Measurements from ENCODE around the gene GDNF.
"Not testable (repeated sequence)": the region's sequence is repeated elsewhere in the genome, so short reads cannot be mapped to it uniquely, and the experiment has no call there.

Gene GDNF

GRCh38 chr5:37814699-37815098, 25.1 kb downstream of the GDNF start:
- no peak for DNase-seq

- no peak for DNase-seq
Measured at GRCh38 chr5:37812365-37812764, 27.5 kb downstream of the GDNF start.

GRCh38 chr5:37811866-37812265, 28.0 kb downstream of the GDNF start:
- DNase-seq = no peak

GRCh38 chr5:37810311-37810710, 29.5 kb downstream of the GDNF start:
- no peak for DNase-seq

- DNase-seq = no peak
Measured at GRCh38 chr5:37808945-37809344, 30.9 kb downstream of the GDNF start.

- DNase-seq = no peak
Measured at GRCh38 chr5:37807621-37808301, 32.1 kb downstream of the GDNF start.

- DNase-seq = no peak
Measured at GRCh38 chr5:37807015-37807414, 32.8 kb downstream of the GDNF start.

- DNase-seq = no peak
Measured at GRCh38 chr5:37806476-37806875, 33.4 kb downstream of the GDNF start.

- DNase-seq = no peak
Measured at GRCh38 chr5:37806016-37806415, 33.8 kb downstream of the GDNF start.

GRCh38 chr5:37804401-37804800, 35.4 kb downstream of the GDNF start:
- DNase-seq = no peak

- DNase-seq = no peak
Measured at GRCh38 chr5:37803487-37803886, 36.4 kb downstream of the GDNF start.

GRCh38 chr5:37801521-37801920, 38.3 kb downstream of the GDNF start:
- no peak for DNase-seq

GRCh38 chr5:37799865-37800421, 39.9 kb downstream of the GDNF start:
- no peak for DNase-seq

- not testable (repeated sequence) for DNase-seq
Measured at GRCh38 chr5:37796435-37796834, 43.4 kb downstream of the GDNF start.

- DNase-seq = not testable (repeated sequence)
Measured at GRCh38 chr5:37795292-37795691, 44.5 kb downstream of the GDNF start.

GRCh38 chr5:37792975-37793631, 46.7 kb downstream of the GDNF start:
- DNase-seq = no peak

- DNase-seq = no peak
Measured at GRCh38 chr5:37791321-37791720, 48.5 kb downstream of the GDNF start.

GRCh38 chr5:37789991-37790390, 49.9 kb downstream of the GDNF start:
- DNase-seq = no peak

GRCh38 chr5:37787742-37788141, 52.1 kb downstream of the GDNF start:
- no peak for DNase-seq

GRCh38 chr5:37786862-37787519, 52.9 kb downstream of the GDNF start:
- no peak for DNase-seq

- DNase-seq = no peak
Measured at GRCh38 chr5:37786416-37786815, 53.4 kb downstream of the GDNF start.

GRCh38 chr5:37781409-37781808, 58.4 kb downstream of the GDNF start:
- not testable (repeated sequence) for DNase-seq

- no peak for DNase-seq
Measured at GRCh38 chr5:37777432-37778130, 62.3 kb downstream of the GDNF start.

All from NCI-H526 treated with DMSO at 0.1 percent for 48 hours (cell line).